SK-N-SH (cell line): Measurements from ENCODE around the gene ELAVL4. TPM values are rescaled to one million over a fixed set of nuclear protein-coding genes. Genes with fewer than 3 reads are reported as not detected.

Experiments used
- CTCF ChIA-PET: fragments of 300-600, 350-600 bp; formaldehyde crosslinking; extraction: SDS; loops from one replicate; lab custom pipeline; 2021; lab: Yijun Ruan, JAX
- POLR2A ChIA-PET: fragments of 350-600 bp; sonication (Branson Sonifier 250); formaldehyde crosslinking; extraction: SDS; loops from one replicate; lab custom pipeline; 2020; ENCODE audit warnings: antibody characterized with exemption, inconsistent platforms; lab: Yijun Ruan, JAX
- DNase-seq: peaks from one replicate; pipeline ENCODE4 v3.0.0; 2012
- H2AFZ ChIP-seq: fragments of 200-600 bp; sonication (generic); 2 replicates; pipeline ENCODE4 v1.8.1; 2016; ENCODE audit warnings: antibody characterized with exemption, mild to moderate bottlenecking, low read depth
- H3F3A ChIP-seq: fragments of 200-600 bp; sonication (generic); replicated peaks from 2 replicates; pipeline ENCODE3; 2016; ENCODE audit warnings: antibody characterized with exemption, mild to moderate bottlenecking; ENCODE audit not compliant: insufficient read depth
- H3K27ac ChIP-seq, 2 experiments: fragments of 200-500 bp in 1 of 2; fragments of 200-600 bp in 1 of 2; sonication (Bioruptor generic) in 1 of 2; sonication (generic), shearing (Covaris generic) in 1 of 2; 2 replicates each; pipeline versions ENCODE4 v1.5.1 to v1.6.1; 2014 to 2016; ENCODE audit warnings: low read depth in 2 of 2, inconsistent platforms in 1 of 2, low read length in 1 of 2, mild to moderate bottlenecking in 1 of 2, mixed read lengths in 1 of 2
- H3K27me3 ChIP-seq: fragments of 200-600 bp; sonication (generic), shearing (Covaris generic); 2 replicates; pipeline ENCODE4 v1.6.1; 2016; ENCODE audit warnings: mixed run types; ENCODE audit not compliant: insufficient read depth
- H3K36me3 ChIP-seq, 2 experiments: fragments of 200-500 bp in 1 of 2; fragments of 200-600 bp in 1 of 2; sonication (Bioruptor generic) in 1 of 2; sonication (generic) in 1 of 2; replicated peaks in 1 of 2; 2 replicates each; pipeline versions ENCODE3 to v1.5.1; 2014 to 2016; ENCODE audit warnings: low read length in 1 of 2, mild to moderate bottlenecking in 1 of 2; ENCODE audit not compliant: insufficient read depth in 2 of 2, control insufficient read depth in 1 of 2
- H3K4me1 ChIP-seq, 2 experiments: fragments of 200-500 bp in 1 of 2; fragments of 200-600 bp in 1 of 2; sonication (Bioruptor generic) in 1 of 2; sonication (generic), shearing (Covaris generic) in 1 of 2; 2 replicates each; pipeline versions ENCODE4 v1.5.1 to v1.6.1; 2014 to 2016; ENCODE audit warnings: low read depth in 1 of 2, low read length in 1 of 2, mixed run types in 1 of 2; ENCODE audit not compliant: insufficient read depth in 2 of 2, control insufficient read depth in 1 of 2
- H3K4me2 ChIP-seq: fragments of 200-600 bp; sonication (generic), shearing (Covaris generic); 2 replicates; pipeline ENCODE4 v1.6.1; 2017; ENCODE audit warnings: mixed run types
- H3K4me3 ChIP-seq, 2 experiments: fragments of 200-500 bp in 1 of 2; fragments of 200-600 bp in 1 of 2; sonication (Bioruptor generic) in 1 of 2; sonication (generic), shearing (Covaris generic) in 1 of 2; 2 replicates each; pipeline versions ENCODE4 v1.5.1 to v1.8.1; 2014 to 2016; ENCODE audit warnings: low read depth in 2 of 2, inconsistent platforms in 1 of 2, low read length in 1 of 2, mild to moderate bottlenecking in 1 of 2, mixed read lengths in 1 of 2, moderate library complexity in 1 of 2
- H3K79me2 ChIP-seq: fragments of 200-600 bp; sonication (generic); 2 replicates; pipeline ENCODE4 v1.8.1; 2017; ENCODE audit warnings: mild to moderate bottlenecking; ENCODE audit not compliant: insufficient read depth
- H3K9ac ChIP-seq: fragments of 200-600 bp; sonication (generic); 2 replicates; pipeline ENCODE4 v1.6.1; 2017; ENCODE audit warnings: mixed run types
- H3K9me2 ChIP-seq: fragments of 200-600 bp; sonication (generic); 2 replicates; pipeline ENCODE4 v1.6.1; 2017; ENCODE audit warnings: mixed run types
- H3K9me3 ChIP-seq: fragments of 200-600 bp; sonication (generic); 2 replicates; pipeline ENCODE4 v1.6.1; 2017; ENCODE audit warnings: mixed run types, mild to moderate bottlenecking, moderate library complexity
- H4K20me1 ChIP-seq: fragments of 200-600 bp; sonication (generic); 2 replicates; pipeline ENCODE4 v1.6.1; 2017; ENCODE audit warnings: mild to moderate bottlenecking, mixed run types; ENCODE audit not compliant: insufficient read depth
- CHD2 ChIP-seq: fragments of 150-350 bp; IDR thresholded peaks from 2 replicates; pipeline ENCODE4 v1.6.1; 2018; ENCODE audit warnings: low read length; ENCODE audit not compliant: partially characterized antibody
- CTCF ChIP-seq: fragments of 200-600 bp; sonication (generic); IDR thresholded peaks from 2 replicates; pipeline ENCODE4 v1.6.1; 2017; ENCODE audit warnings: antibody characterized with exemption, mild to moderate bottlenecking, moderate library complexity
- EZH2phosphoT487 ChIP-seq: fragments of 200-600 bp; sonication (generic); IDR thresholded peaks from 2 replicates; pipeline ENCODE4 v1.6.1; 2017; ENCODE audit warnings: low read depth, mixed run types, mild to moderate bottlenecking, antibody characterized with exemption, moderate library complexity, borderline replicate concordance
- FOSL2 ChIP-seq: IDR thresholded peaks from 2 replicates; pipeline ENCODE4 v1.4.0; 2012; ENCODE audit warnings: low read depth, mild to moderate bottlenecking, moderate library complexity, borderline replicate concordance
- FOXJ3 ChIP-seq: sonication (generic); formaldehyde crosslinking; IDR thresholded peaks from 2 replicates; pipeline ENCODE4 v1.5.1; 2020; ENCODE audit warnings: mild to moderate bottlenecking, missing genetic modification reagents
- JUND ChIP-seq: IDR thresholded peaks from 2 replicates; pipeline ENCODE4 v1.4.0; 2012
- MAX ChIP-seq: IDR thresholded peaks from 2 replicates; pipeline ENCODE4 v1.4.0; 2012; ENCODE audit warnings: low read depth
- MXI1 ChIP-seq: IDR thresholded peaks from 2 replicates; pipeline ENCODE4 v1.6.1; 2012; ENCODE audit warnings: mild to moderate bottlenecking, low read depth, low read length, improper control_type of control experiment
- NFIC ChIP-seq: IDR thresholded peaks from 2 replicates; pipeline ENCODE4 v1.4.0; 2012; ENCODE audit warnings: borderline replicate concordance
- POLR2AphosphoS5 ChIP-seq: IDR thresholded peaks from 2 replicates; pipeline ENCODE4 v1.6.1; 2012; ENCODE audit warnings: low read depth, low read length
- RAD21 ChIP-seq: IDR thresholded peaks from 2 replicates; pipeline ENCODE4 v1.6.1; 2012; ENCODE audit warnings: mild to moderate bottlenecking, low read length
- RCOR1 ChIP-seq: fragments of 150-350 bp; IDR thresholded peaks from 2 replicates; pipeline ENCODE4 v1.6.1; 2017; ENCODE audit warnings: antibody characterized with exemption, low read length
- RFX5 ChIP-seq: IDR thresholded peaks from 2 replicates; pipeline ENCODE4 v1.6.1; 2012; ENCODE audit warnings: mild to moderate bottlenecking, improper control_type of control experiment, low read length
- RXRA ChIP-seq: IDR thresholded peaks from 2 replicates; pipeline ENCODE4 v1.4.0; 2012; ENCODE audit warnings: low read depth, mild to moderate bottlenecking, borderline replicate concordance
- SMC3 ChIP-seq: IDR thresholded peaks from 2 replicates; pipeline ENCODE4 v1.6.1; 2012; ENCODE audit warnings: low read depth, low read length, improper control_type of control experiment
- TCF12 ChIP-seq: IDR thresholded peaks from 2 replicates; pipeline ENCODE4 v1.4.0; 2012
- ZBTB33 ChIP-seq: IDR thresholded peaks from 2 replicates; pipeline ENCODE4 v1.4.0; 2012; ENCODE audit warnings: low read depth, borderline replicate concordance
- WGBS: methylation state at CpG from one replicate; pipeline ENCODE4 v1.1.6; 2017; ENCODE audit warnings: low lambda C conversion rate; 5-methylcytosine and 5-hydroxymethylcytosine counted together
- polyA plus RNA-seq, 3 experiments: library from polyadenylated mRNA; depleted of rRNA; stranded (reverse); fragments of >200 nt; gene quantifications; 2 replicates each; pipeline ENCODE4 v1.2.3, GENCODE V29; 2012

The ELAVL4 gene
- polyA plus RNA-seq, 1 of the 3 experiments (the other 2 are of a cell fraction), result 2.7 TPM

GRCh38 chr1:50111503-50111902 lies 2.8 kb downstream of the ELAVL4 start:
- H3K79me2 ChIP-seq, result no peaks in the 10 kb centered on the region
- peak; percentile 75; the same call in 1 of the 2 replicates for TF ChIP-seq MXI1
- no peak for TF ChIP-seq EZH2phosphoT487
- TF ChIP-seq CHD2, result no peak
- POLR2A ChIA-PET, result interaction anchor here (0.6 to 8.8 kb wide), 4 partner anchors 161 to 1194 kb away, joined by 3 to 87 read pairs (median 4); no protein-coding TSS in a partner anchor
- H3F3A ChIP-seq, result no peaks in the 10 kb centered on the region
- H3K4me3 ChIP-seq, result peak overlapping the region in 1 of 2 experiments; percentile 39; a peak in 3 of 4 replicates
- peaks cover 0 to 2% of the 10 kb centered on the region in 2 experiments for H3K36me3 ChIP-seq
- no peak overlapping the region for H3K4me2 ChIP-seq
- no peaks in the 10 kb centered on the region for H3K9me2 ChIP-seq
- WGBS, result 29% methylated on average over 3 of the region's 3 CpGs
- H3K9me3 ChIP-seq, result no peaks in the 10 kb centered on the region
- peak overlapping the region in 1 of 2 experiments; percentile 92; a peak in 2 of 4 replicates for H3K27ac ChIP-seq
- peaks cover 5% of the 10 kb centered on the region; the same call in 1 of the 2 replicates for H3K27me3 ChIP-seq
- peaks cover 0 to 7% of the 10 kb centered on the region in 2 experiments; a peak in 2 of 4 replicates for H3K4me1 ChIP-seq
- H4K20me1 ChIP-seq, result no peaks in the 10 kb centered on the region
- DNase-seq, result no peak
- CTCF ChIA-PET, result interaction anchor here (1.0 to 12.9 kb wide), 6 partner anchors 11 to 222 kb away, joined by 3 to 117 read pairs (median 4); no protein-coding TSS in a partner anchor
- H2AFZ ChIP-seq, result no peak overlapping the region
- H3K9ac ChIP-seq, result no peak overlapping the region

- H4K20me1 ChIP-seq, result no peaks in the 10 kb centered on the region
- H3K27ac ChIP-seq, result peak overlapping the region in 1 of 2 experiments; percentile 92; a peak in 2 of 4 replicates
- H3K4me2 ChIP-seq, result no peak overlapping the region
- H3K4me3 ChIP-seq, result peak overlapping the region in 1 of 2 experiments; percentile 39; a peak in 2 of 4 replicates
- no peaks in the 10 kb centered on the region for H3K79me2 ChIP-seq
- H3K9me2 ChIP-seq, result no peaks in the 10 kb centered on the region
- H3K27me3 ChIP-seq, result peaks cover 5% of the 10 kb centered on the region; the same call in 1 of the 2 replicates
- H3K9ac ChIP-seq, result no peak overlapping the region
- H3K4me1 ChIP-seq, result peaks cover 0 to 10% of the 10 kb centered on the region in 2 experiments; a peak in 2 of 4 replicates
- TF ChIP-seq MXI1 (peak; percentile 72), NFIC (no peak), POLR2AphosphoS5 (no peak)
- POLR2A ChIA-PET, result interaction anchor here (0.6 to 8.8 kb wide), 7 partner anchors 8 to 1194 kb away, joined by 3 to 87 read pairs (median 3); no protein-coding TSS in a partner anchor
- WGBS, result 42% methylated on average over 3 of the region's 3 CpGs
- H3K9me3 ChIP-seq, result no peaks in the 10 kb centered on the region
- H2AFZ ChIP-seq, result no peak overlapping the region
- no peaks in the 10 kb centered on the region for H3F3A ChIP-seq
- peaks cover 0 to 2% of the 10 kb centered on the region in 2 experiments for H3K36me3 ChIP-seq
- DNase-seq, result no peak
- CTCF ChIA-PET, result interaction anchor here (1.0 to 12.9 kb wide), 9 partner anchors 11 to 236 kb away, joined by 3 to 117 read pairs (median 4); no protein-coding TSS in a partner anchor
These were observed 3.5 kb downstream of the ELAVL4 start for GRCh38 chr1:50112193-50112592.

- H3K9me3 ChIP-seq, result no peaks in the 10 kb centered on the region
- H3K27ac ChIP-seq, result no peak overlapping the region; a peak in 1 of 4 replicates
- no peaks in the 10 kb centered on the region for H4K20me1 ChIP-seq
- H3K4me1 ChIP-seq, result peaks cover 0 to 22% of the 10 kb centered on the region in 2 experiments; a peak in 2 of 4 replicates
- no peaks in the 10 kb centered on the region for H3K79me2 ChIP-seq
- DNase-seq, result no peak
- H3K36me3 ChIP-seq, result peaks cover 0 to 8% of the 10 kb centered on the region in 2 experiments
- no peaks in the 10 kb centered on the region for H3K27me3 ChIP-seq
- CTCF ChIA-PET, result interaction anchor here (1.5 to 1.6 kb wide), 5 partner anchors 11 to 210 kb away, joined by 3 to 13 read pairs (median 7); no protein-coding TSS in a partner anchor
- peaks cover 17% of the 10 kb centered on the region for H3F3A ChIP-seq
- H2AFZ ChIP-seq, result no peak overlapping the region
- H3K4me3 ChIP-seq, result no peak overlapping the region
- H3K9ac ChIP-seq, result no peak overlapping the region
- H3K9me2 ChIP-seq, result no peaks in the 10 kb centered on the region
- no peak overlapping the region for H3K4me2 ChIP-seq
- POLR2A ChIA-PET, result interaction anchor here (1.2 kb wide), 1 partner anchor 9 kb away, joined by 3 read pairs; no protein-coding TSS in a partner anchor
- TF ChIP-seq RCOR1 (no peak), SMC3 (no peak), JUND (no peak), RAD21 (no peak), RXRA (no peak), TCF12 (no peak), RFX5 (no peak), MAX (no peak), ZBTB33 (no peak), CTCF (no peak), CHD2 (no peak), FOXJ3 (CRISPR knock-in tag) (no peak), FOSL2 (no peak)
These were observed 14.4 kb downstream of the ELAVL4 start for GRCh38 chr1:50123071-50123470.
